ENCODE measurements around the gene TRIM56.
"Not testable (repeated sequence)": the region's sequence is repeated elsewhere in the genome, so short reads cannot be mapped to it uniquely, and the experiment has no call there.

The TRIM56 gene

DNA sequence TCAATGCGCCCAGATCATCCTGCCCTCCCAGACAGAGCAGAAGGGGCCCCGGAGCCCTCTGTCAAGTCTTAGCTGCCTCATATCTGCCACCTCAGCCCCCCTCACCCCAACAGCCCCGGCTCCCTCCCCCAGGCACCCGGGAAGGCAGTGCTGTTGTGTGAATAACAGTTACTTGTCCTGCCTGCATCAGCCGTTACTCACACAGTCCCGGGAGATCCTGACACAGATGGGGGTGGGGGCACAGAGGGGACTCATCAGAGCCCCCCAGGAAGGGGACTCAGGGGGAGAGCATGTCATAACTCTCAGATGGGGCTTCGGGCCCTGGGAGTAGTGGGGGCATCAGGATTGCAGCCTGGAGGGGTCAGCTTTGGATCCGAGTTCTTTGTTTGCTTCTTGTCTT is 29.2 kb downstream of the TRIM56 start:
- DNase-seq, result no peak

DNA sequence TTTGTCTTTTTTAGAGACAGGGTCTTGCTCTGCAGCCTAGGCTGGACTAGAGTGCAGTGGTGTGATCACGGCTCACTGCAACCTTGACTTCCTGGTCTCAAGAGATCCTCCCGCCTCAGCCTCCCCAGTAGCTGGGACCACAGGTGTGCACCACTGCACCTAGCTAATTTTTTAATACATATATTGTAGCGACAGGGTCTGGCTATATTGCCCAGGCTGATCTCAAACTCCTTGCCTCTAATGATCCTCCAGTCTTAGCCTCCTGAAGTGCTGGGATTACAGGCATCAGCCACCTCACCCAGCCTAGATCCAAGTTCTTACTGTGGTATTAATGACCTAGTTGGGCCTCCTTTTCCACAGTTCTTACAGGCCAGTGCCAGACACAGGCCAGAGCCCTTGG is 29.9 kb downstream of the TRIM56 start:
- no peak for DNase-seq

DNA sequence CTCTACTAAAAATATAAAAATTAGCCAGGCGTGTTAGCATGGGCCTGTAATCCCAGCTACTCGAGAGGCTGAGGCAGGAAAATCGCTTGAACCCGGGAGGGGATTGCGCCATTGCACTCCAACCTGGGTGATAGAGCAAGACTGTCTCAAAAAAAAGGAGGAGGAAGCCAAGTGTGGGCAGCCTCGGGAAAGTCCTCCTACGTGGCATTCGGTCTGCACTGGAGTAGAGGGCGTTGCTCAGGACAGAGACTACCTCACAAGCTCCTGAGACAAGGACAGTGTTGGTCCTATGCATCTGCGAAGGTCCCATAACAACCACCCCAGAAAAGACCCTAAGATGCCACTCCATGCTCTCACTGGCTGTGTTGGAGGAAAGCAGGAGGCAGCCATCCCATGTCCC is 31.6 kb downstream of the TRIM56 start:
- no peak for DNase-seq

DNA sequence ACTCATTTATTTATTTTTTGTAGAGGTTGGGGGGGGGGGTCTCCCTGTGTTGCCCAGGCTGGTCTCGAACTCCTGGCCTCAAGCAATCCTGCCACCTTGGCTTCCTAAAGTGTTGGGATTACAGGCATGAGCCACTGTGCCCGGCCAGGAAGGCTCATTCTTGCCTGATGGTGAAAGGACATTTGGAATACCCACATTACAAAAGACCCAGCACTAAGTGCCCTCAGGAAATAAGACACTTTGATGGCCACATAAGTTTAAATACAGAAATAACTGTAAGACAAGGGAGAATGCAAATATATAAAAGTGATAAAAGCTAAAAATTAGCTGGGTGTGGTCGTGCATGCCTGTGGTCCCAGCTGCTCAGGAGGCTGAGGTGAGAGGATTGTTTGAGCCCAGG is 33.6 kb downstream of the TRIM56 start:
- DNase-seq, result no peak

DNA sequence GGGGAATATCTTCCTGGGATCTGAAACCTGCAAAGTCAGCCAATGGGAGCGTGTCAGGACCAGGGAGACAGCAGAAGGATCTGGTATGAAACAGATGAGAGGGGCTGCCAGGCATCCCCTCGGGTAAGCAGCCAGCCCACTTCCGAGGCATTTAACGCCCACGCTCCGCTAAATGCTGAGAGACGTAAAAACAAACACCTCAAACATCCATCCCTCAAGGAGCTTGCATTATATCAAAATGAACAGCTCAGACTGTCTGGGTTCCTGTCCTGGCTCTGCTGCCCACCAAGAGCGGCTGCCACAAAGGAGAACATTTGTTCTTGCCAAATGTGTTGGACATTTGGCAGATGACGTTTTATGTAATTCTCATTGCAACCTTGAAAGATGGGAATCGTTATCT is 34.6 kb downstream of the TRIM56 start:
- no peak for DNase-seq

DNA sequence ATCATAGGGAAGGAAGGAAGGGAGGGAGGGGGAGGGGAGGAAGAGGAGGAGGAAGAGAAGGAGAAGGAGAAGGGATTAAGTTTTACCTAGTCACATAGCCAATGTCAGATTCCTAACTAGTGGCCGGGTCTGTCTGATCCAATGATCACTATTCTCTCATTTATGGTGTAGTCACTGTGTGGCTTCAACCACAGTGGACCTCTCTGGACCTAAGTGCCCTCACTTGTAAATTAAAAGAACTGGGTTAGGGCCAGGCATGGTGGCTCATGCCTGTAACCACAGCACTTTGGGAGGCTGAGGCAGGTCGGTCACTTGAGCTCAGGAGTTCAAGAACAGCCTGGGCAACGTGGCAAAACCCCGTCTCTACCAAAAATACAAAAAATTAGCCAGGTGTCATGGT is 35.0 kb downstream of the TRIM56 start:
- no peak for DNase-seq

DNA sequence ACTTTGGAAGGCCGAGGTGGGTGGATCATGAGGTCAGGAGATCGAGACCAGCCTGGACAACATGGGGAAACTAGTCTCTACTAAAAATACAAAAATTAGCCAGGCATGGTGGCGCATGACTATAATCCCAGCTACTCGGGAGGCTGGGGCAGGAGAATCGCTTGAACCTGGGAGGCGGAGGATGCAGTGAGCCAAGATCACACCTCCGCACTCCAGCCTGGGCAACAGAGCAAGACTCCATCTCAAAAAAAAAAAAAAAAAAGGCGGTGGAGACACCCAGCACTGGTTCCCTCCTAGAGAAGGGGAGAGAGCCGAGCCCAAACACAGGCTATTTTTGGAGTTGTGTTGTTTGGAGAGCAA is 36.3 kb downstream of the TRIM56 start:
- not testable (repeated sequence) for DNase-seq

DNA sequence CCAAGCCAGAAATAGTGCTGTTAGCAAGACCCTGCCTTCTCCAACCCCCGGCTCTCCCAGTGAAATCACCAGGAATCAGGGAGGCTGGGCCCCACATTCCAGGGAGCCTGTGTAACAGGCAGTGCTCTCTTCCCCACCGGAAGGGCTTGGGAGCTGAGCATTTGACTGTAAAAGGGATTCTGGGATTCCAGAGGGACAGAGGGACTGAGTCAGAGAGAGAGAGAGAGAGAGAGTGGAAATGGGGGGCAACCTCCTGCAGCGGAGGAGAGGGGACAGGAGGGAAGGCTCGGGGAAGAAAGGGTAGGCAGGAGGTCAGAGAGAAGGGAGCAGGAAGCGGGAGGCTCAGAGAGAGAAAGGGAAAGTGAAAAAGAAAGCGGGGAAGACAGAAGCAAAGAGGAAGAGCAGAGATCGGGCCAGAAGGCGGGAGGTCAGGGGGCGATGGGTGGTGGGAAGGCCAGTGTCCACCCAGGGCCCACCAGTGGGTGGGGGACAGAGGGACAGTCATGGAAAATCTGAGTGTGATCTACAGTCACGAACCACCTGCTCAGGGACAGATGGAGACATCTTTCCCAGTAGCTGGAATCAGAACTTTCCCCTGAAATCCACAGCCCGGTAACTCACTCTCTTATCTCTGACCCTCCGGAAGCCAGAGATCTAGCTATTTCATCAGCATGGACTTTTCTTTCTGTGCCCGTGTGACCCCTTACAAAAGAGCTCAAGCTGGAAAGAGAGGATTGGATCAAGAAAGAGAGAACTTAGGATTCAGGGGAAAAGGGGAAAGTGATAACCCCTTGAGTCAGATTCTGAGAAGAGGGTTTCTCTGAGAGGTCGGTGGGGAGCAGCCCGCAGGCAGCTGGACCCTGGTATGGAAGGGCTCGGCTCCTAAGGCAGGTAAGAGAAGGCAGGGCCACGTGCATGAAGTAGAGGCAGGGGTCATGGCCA is 37.0 kb downstream of the TRIM56 start:
- DNase-seq, result no peak

DNA sequence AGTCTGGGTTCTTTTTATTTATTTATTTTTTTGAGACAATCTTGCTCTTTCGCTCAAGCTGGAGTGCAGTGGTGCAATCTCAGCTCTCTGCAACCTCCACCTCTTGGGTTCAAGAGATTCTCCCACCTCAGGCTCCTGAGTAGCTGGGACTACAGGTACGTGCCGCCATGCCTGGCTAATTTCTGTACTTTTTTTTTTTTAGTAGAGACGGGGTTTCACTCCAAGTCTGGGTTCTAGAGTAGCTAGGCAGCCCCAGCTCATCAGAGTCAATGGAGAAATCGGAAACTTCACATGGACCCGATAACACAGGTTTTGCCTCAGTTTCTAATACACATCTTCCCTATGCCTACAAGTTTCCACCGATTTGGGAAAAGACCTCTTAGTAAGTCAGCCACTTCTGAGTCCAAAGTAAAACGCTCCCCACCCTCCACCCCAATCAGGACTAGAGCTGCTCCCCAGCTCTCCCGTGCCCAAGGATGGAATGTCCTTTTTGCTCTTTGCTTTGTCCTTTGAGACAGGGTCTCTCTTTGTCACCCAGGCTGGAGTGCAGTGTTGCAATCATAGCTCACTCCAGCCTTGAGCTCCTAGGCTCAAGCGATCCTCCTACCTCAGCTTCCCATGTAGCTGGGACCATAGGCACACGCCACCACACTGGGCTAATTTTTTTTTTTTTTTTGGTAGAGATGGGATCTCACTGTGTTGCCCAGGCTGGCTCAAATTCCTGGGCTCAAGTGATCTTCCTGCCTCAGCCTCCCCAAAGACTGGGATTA is 37.8 kb downstream of the TRIM56 start:
- DNase-seq, result no peak

DNA sequence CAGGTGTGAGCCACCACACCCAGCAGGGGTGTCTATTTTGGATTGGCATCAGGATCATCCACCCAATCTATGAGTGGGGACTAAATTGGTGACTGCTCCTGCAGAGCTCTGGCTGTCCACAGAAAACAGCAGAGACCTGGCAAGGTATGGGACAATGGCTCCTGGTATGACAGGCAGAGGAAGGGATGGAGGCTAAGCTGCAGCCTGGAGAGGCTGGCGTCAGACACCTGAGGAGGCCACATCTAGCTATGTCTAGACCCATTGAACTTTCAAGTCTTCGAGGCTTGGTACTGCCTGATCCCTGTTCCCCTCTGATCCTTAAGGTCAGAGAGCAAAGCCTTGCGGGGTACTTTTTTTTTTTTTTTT is 38.4 kb downstream of the TRIM56 start:
- DNase-seq, result no peak

DNA sequence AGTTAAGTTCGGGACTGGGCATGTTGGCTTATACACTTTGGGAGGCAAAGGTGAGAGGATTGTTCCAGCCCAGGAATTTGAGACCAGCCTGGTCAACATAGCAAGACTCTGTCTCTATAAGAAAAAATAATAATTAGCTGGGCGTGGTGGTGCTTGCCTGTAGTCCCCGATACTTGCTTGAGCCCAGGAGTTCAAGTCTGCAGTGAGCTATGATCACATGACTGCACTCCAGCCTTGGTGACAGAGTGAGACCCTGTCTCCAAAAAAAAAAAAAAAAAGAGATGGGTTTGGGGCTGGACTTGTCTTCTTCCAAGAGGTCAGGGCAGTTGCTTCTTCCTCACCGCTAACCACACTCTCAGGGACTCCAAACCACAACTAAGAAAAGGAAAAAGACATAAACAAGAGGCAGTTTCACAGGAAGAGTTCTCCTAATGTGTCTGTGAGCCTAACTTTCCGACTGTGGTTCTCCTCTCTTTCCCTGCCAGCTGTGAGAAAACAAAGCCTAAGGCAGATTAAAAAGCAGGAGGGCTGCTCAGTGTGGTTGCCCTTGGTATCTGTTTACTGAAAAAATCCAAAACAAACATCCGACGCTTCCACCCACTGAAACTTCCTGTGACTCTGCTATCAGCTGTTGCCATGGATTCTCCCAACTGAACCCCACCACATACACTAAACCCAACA is 39.2 kb downstream of the TRIM56 start:
- no peak for DNase-seq

DNA sequence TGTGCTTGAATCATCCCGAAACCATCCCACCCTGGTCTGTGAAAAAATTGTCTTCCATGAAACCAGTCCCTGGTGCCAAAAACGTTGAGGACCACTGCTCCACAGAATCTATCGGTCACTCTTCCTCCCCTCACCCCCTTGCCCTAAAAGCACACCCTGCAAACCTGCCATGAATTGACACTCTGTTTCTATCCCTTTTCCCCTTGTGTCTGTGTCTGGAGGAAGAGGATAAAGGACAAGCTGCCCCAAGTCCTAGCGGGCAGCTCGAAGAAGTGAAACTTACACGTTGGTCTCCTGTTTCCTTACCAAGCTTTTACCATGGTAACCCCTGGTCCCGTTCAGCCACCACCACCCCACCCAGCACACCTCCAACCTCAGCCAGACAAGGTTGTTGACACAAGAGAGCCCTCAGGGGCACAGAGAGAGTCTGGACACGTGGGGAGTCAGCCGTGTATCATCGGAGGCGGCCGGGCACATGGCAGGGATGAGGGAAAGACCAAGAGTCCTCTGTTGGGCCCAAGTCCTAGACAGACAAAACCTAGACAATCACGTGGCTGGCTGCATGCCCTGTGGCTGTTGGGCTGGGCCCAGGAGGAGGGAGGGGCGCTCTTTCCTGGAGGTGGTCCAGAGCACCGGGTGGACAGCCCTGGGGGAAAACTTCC is 40.8 kb downstream of the TRIM56 start:
- no peak for DNase-seq

DNA sequence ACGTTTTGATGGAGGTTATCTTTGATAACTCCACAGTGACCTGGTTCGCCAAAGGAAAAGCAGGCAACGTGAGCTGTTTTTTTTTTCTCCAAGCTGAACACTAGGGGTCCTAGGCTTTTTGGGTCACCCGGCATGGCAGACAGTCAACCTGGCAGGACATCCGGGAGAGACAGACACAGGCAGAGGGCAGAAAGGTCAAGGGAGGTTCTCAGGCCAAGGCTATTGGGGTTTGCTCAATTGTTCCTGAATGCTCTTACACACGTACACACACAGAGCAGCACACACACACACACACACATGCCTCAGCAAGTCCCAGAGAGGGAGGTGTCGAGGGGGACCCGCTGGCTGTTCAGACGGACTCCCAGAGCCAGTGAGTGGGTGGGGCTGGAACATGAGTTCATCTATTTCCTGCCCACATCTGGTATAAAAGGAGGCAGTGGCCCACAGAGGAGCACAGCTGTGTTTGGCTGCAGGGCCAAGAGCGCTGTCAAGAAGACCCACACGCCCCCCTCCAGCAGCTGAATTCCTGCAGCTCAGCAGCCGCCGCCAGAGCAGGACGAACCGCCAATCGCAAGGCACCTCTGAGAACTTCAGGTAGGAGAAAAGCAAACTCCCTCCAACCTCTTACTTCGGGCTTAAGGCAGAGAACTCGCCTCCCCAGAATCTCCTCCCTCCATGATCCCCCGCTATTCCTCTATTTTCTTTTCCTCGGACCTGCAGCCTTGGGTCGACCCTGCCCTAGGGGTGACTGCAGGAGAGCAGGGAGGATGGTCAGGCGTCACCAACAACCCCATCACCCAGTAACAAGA is 41.6 kb downstream of the TRIM56 start, which contains the start of gene SERPINE1:
Gene SERPINE1, plus strand, starts transcription at position 454 of the 809 bp plus-strand sequence. CDS start 1,290 bp downstream, outside the sequence.
- no peak for DNase-seq

DNA sequence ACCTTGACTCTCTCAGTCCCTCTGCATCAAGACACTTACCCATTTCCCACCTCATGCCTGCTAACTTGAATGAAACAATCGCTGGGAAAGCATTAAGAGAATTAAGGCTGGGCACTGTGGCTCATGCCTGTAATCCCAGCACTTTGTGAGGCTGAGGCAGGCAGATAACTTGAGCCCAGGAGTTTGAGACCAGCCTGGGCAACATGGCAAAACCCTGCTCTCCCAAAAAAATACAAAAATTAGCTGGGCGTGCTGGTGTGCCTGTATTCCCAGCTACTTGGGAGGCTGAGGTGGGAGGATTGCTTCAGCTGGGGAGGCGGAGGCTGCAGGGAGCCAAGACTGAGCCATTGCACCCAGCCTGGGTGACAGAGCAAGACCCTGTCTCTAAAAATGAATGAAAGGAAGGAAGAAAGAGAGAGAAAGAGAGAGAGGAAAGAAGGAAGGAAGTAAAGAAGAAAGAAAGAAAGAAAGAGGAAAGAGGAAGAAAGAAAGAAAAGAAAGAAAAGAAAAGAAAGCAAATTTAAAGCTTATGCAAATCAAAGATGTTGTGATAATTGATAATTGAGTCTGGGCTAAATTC is 42.3 kb downstream of the TRIM56 start:
- DNase-seq, result no peak

DNA sequence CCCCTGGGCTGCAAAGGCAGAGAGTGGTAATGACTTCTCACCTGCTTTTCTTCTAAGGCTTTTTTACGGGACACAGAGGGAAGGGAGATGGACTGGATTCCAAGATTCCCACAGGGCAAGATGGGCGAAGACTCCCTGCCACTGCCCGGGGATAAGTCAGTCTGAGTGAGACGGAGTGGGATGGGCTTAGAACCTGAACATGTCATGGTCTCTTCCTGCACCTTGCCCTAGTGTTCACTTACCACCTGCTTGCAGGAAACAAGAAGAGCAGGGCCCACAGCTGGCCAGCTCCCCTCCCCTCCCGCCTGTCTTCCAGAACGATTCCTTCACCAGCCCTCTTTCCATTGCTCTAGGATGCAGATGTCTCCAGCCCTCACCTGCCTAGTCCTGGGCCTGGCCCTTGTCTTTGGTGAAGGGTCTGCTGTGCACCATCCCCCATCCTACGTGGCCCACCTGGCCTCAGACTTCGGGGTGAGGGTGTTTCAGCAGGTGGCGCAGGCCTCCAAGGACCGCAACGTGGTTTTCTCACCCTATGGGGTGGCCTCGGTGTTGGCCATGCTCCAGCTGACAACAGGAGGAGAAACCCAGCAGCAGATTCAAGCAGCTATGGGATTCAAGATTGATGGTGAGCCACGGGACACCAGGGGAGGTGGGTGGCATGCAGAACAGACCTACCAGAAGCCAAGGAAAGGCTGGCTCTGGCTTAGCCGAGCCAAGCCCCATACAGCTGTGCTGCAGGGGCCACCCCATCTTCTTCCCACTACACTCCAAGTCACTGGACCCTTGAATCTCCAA is 43.0 kb downstream of the TRIM56 start:
- DNase-seq, result no peak

DNA sequence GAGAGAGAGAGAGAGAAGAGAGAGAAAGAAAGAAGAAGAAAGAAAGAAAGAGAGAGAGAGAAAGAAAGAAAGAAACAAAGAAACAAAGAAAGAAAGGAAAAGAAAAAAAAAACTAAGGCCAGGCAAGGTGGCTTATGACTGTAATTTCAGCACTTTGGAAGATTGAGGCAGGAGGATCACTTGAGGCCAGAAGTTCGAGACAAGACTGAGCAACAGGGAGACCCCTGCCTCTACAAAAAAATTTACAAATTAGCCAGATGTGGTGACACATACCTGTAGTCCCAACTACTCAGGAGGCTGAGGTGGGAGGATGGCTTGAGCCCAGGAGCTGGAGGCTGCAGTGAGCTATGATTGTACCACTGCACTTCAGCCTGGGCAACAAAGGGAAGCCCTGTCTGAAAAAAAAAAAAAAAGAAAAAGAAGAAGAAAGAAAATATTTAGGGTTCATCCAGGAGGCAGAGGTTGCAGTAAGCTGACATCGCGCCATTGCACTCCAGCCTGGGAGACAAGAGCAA is 44.4 kb downstream of the TRIM56 start:
- no peak for DNase-seq

DNA sequence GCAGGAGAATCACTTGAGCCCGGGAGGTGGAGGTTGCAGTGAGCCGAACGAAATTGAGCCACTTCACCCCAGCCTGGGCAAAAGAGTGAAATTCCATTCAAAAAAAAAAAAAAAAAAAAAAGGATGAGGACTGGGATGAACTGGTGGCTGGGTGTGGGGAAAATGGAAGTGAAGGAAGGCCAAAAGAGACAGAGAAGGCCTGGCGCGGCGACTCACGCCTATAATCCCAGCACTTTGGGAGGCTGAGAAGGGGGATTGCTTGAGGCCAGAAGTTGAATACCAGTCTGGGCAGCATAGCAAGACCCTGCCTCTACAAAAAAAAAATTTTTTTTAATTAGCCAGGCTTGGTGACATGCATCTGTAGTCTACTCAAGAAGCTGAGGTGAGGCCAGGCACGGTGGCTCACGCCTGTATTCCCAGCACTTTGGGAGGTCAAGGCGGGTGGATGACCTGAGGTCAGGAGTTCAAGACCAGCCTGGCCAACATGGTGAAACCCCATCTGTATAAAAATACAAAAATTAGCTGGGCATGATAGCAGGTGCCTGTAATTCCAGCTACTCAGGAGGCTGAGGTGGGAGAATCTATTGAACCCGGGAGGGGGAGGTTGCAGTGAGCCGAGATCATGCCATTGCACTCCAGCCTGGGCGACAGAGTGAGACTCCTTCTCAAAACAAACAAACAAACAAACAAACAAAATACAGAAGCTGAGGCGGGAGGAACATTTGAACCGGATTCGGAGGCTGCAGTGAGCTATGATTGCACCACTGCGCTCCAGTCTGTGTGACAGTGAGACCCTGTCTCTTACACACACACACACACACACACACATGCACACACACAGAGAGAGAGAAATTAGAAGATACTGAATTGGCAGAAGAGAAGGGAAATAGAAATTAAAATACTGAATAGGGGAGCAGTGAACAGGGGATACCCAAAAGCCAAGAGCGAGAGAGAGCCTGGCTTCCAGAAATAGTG is 47.6 kb downstream of the TRIM56 start:
- not testable (repeated sequence) for DNase-seq

DNA sequence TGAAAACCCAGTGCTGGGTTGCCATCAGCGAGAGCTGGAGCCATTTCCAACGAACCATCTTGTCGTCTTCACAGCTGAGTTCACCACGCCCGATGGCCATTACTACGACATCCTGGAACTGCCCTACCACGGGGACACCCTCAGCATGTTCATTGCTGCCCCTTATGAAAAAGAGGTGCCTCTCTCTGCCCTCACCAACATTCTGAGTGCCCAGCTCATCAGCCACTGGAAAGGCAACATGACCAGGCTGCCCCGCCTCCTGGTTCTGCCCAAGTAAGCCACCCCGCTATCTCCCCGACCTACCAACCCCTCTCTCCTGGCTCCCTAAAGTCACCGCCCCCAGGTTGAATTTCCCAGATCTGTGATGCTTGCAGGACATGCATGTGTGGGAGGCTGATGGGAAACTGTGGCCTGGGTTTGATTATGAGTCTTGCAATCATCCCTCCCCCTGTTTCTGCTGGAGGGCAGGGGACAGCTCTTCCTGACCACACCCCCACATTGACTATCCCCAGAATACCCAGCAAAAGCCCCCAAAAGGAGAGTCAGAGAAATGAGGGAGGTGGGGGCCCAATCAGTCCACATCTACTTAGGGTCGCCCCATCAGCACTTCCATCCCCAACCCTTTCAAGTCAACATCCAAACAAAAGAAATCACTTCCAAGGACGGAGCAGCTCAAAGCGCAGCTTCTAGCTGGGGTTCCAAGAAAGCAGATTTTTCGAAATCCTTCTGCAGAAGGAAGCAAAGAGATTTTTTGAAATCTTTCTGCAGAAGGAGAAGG is 48.5 kb downstream of the TRIM56 start:
- no peak for DNase-seq
